ENCODE measurements around the gene NIFK.
"Not testable (repeated sequence)": the region's sequence is repeated elsewhere in the genome, so short reads cannot be mapped to it uniquely, and the experiment has no call there.

NIFK gene

GRCh38 chr2:121736462-121737336 lies at the start of gene NIFK:
NIFK (minus strand) TSS chr2:121736875; CDS start chr2:121736850, 25 bp downstream.
- DNase-seq, result peak; percentile 66

GRCh38 chr2:121783180-121783579 lies 46.5 kb upstream of the NIFK start:
- DNase-seq, result no peak

GRCh38 chr2:121778741-121779487 lies 42.2 kb upstream of the NIFK start:
- no peak for DNase-seq

DNA sequence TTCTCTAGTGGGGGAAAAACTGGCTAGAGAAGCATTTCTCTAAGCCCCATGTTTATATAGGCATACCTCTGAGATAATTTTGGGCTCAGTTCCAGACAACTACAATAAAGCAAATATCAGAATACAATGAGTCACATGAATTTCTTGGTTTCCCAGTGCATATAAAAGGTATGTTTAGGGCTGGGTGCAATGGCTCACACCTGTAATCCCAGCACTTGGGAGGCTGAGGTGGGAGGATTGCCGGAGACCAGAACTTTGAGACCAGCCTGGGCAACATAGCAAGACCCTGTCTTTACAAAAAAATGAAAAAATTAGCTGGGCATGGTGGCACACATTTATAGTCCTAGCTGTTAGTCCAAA lies 41.0 kb upstream of the NIFK start:
- no peak for DNase-seq

DNA sequence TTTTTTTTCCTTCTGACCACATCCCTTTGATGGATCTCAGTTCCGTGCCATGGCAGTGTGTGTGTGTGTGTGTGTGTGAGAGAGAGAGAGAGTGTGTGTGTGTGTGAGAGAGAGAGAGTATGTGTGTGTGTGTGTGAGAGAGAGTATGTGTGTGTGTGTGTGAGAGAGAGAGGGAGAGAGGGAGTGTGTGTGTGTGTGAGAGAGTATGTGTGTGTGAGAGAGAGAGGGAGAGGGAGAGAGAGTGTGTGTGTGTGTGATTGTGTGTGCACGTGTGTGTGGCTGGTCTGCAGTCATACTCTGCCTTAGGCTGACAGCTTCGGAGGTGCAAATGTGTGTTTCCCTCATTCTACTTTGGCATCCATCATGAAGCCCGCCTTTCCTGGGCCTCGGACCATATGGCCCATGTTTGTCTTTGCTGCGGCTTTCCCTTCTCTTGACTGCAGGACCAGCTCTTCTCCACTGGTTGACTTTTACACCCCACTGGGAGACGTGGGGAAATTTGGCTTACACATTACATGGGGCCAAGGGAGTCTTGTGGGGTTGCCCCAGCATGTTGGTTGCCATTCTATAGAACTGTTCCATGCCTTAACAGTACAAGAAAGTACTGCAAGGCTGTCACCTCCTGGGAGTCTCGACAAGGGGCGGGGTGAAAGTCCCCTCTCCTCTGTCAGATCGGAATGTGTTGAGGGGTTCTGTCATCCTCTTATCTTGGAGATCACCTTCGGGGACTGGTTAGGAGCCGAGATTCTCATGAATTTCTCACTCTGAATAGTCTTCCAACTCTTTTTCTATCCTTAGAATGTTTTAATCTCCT lies 40.4 kb upstream of the NIFK start:
- DNase-seq, result no peak

- DNase-seq, result no peak
These were observed 39.7 kb upstream of the NIFK start for GRCh38 chr2:121776361-121776760.

- DNase-seq, result no peak
These were observed 37.6 kb upstream of the NIFK start for GRCh38 chr2:121774235-121774634.

DNA sequence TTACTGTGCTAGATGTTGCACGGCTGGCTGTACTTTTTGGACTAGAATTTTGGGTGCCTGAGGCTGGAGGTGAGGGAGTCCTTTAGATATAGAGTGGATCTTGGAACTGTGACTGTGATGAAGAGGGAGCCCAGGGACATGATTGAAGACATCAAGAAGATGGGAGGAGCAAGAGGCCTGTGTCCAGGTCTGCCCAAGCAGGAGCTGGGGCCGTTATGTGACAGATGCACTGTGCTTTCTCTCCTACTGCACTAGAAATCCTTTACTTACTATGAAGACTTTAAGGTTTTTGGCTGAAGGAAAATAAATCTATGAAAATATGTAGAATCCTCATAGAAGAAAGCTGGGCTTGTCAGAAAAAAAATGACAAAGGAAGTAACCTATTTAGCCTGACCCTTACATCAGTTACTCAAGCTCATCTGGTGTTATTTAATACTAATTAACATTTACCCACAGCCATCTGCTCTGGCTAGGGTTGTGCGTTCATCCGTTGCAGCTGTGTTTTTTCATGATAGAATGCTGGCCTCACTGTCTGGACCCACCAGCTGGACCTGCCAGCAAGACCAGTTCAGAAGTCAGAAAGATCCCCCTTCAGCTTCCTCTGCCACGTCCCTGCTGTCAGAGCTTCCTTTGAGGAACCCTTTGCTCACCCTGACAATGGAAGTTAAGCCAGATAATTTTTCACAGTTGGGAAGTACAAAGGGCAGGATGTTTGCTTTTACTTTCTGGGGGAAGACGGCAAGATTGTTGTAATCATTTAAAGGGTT lies 35.5 kb upstream of the NIFK start:
- no peak for DNase-seq

- DNase-seq, result no peak
These were observed 31.6 kb upstream of the NIFK start for GRCh38 chr2:121768143-121768755.

DNA sequence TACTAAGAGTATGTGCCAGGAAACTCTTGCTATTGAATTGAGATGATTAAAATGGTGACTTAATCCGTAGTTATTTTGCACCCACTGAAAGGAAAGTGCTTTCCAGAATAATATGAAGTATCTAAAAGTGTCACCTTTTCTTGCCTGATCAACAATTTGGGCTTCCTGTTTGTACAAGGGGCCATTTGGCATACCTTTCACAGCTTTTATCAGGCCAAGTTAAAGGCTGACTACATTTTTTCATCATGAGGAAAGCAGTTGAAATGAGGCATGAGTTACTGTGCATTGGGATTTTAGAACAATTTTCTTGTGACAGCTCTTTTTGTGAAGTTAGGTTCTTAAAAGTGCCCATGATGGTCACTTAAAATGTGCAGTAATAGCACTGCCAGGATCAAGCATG lies 29.9 kb upstream of the NIFK start:
- no peak for DNase-seq

DNA sequence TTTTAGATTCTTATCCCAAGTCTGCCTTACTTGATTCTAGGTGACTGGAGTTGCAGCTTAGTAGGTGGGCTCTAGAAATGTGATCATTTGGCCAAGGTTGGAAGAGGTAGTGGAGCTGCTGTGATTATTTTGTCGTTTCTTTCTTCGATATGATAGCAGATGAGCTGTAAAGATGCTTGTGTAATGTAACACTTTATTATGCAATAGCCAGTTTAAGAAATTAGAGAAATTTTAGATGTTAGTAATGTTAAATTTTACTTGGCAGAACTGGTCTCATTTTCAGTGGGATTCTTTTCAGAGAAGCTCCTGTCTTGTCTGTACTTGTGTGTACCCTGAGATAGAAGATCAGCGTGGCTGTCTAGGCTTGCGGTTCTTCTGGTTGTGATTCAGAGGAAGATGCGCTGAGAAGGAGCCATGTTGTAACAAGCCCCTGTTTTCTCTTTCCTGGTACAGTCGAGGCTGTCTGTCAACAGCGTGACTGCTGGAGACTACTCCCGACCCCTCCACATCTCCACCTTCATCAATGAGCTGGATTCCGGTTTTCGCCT lies 28.1 kb upstream of the NIFK start:
- no peak for DNase-seq

DNA sequence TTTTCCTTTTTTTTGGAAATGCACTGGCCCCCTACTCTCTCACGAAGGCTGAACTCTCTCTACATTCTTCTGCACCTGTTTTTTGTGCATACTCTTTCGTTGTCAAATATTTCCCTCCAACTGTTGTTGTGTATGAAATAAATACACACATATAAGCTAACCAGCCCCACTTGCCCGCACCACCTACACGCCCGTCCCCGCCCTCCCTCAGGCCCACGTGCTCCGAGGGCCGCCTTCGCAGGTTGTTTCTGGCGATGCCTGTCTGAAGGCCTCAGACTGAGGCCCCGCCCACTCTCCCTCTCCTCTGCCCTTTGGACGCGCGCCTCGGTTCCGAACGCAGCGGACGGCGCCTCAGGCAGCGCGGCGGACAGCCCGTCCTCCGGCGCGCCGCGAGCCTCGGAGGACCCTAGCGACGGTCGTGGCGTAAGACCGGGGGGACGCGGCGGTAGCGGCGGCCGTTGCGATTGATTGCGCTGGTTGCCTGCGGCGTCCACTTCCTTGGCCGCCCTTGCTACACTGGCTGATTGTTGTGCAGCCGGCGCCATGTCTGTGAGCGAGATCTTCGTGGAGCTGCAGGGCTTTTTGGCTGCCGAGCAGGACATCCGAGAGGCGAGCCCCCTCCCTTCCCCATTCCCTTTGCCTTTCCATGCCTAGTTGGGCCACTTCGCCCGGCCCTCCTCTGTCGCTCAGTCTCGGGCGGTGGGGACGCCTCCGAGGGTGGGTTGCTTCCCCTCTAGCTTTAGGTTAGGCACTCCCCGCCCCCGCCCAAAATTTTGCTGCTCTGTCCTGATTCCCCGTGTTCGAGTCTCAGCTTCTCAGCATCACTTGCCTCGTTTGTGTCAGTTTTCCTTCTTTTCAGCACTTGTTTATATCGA lies 18.8 kb upstream of the NIFK start, which contains the start of gene TSN:
Gene TSN, plus strand, starts transcription at position 415 of the 875 bp plus-strand sequence. Its CDS starts 129 bp downstream, at position 544.
- DNase-seq, result peak; percentile 76

DNA sequence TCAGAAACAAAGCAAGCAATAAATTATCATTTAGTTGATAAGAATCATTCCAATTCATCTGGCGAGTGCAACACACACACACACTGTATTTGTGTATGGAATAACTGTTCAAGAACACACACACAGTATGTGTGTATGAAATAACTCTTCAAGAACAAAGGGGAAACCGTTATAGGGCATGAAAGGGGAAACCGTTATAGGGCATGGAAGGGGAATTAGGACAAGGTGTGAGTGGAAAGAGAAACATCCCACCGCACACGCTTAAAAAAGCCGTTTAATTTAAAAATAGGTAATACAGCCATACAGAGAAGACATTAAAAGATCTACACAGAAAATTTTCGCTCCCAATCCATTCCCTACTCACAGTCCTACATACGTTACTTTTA lies 18.2 kb upstream of the NIFK start:
- DNase-seq, result no peak

- DNase-seq, result no peak
These were observed 11.5 kb upstream of the NIFK start for GRCh38 chr2:121748202-121748601.

DNA sequence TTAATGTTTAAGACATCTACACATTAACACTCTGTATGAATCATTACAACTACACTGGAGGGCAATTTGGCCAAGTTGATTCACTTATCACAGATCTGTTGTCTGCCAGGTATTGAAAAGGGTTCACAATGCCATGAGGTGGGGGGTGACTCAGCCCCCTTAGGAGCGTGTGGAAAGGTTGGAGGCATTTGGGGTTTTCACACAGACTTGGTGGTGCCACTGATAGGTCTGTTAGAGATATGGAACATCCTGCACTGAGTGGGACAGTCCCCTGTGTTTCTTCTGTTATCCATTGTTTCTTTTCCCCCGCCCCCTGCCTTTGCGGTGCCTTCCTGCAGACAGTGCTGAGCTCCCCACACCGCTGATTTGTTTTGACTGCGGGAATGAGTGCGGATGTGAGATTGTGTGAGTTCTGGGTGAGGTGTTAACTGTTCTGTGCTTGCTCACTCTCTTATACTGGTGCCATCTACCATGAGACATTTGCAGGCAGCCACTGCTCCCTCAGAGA lies 9.4 kb upstream of the NIFK start:
- no peak for DNase-seq

- DNase-seq, result no peak
These were observed 4.8 kb upstream of the NIFK start for GRCh38 chr2:121741450-121741849.

GRCh38 chr2:121740973-121741372 lies 4.3 kb upstream of the NIFK start:
- DNase-seq, result no peak

DNA sequence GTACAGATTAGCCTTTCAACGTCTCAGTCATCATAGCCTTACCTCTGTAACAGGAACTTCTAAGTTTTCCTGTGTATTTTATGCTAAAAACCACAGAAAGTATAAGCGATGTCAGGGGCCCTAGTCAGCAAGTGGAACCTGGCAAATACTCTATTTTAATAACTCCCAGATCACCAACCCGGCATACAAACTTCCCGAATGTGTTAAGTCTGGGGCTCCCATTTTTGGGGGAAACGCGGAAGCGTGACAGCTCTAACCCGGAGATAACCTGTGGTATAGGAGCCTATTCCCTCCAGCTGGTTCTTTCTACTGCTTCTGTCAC lies 574 bp downstream of the NIFK start:
- no peak for DNase-seq

GRCh38 chr2:121735518-121736074 lies 1.1 kb downstream of the NIFK start:
- DNase-seq, result no peak

DNA sequence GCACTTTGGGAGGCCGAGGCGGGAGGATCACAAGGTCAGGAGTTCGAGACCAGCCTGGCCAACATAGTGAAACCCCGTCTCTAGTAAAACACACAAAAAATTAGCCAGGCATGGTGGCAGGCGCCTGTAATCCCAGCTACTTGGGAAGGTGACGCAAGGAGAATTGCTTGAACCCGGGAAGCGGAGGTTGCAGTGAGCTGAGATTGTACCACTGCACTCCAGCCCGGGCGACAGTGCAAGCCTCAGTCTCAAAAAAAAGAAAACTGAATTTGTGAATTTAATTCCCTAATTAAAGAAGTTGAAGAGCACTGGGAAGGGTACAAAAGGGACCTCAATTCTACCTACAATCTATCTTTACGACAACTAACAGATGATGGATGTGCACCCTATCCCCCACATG lies 2.1 kb downstream of the NIFK start:
- DNase-seq, result not testable (repeated sequence)
